Keratinocyte (primary cell): Measurements from ENCODE around the gene REX1BD. TPM values are rescaled to one million over a fixed set of nuclear protein-coding genes. Genes with fewer than 3 reads are reported as not detected.

Source experiments
- DNase-seq: peaks from one replicate; pipeline ENCODE4 v3.0.0-alpha.2; 2011; ENCODE audit warnings: low read depth, missing footprints, low spot score
- FAIRE-seq: peaks from 2 replicates; lab custom pipeline; 2011; peaks lifted over from hg19 to GRCh38; lab: Jason Lieb, UNC
- H2AFZ ChIP-seq: 2 replicates; pipeline ENCODE4 v1.6.0; 2012; ENCODE audit warnings: low read length, control low read depth, inconsistent platforms; ENCODE audit not compliant: control insufficient read depth
- H3K27ac ChIP-seq: 2 replicates; pipeline ENCODE4 v1.5.1; 2011; ENCODE audit warnings: low read length; ENCODE audit not compliant: control insufficient read depth, insufficient read depth
- H3K27me3 ChIP-seq: 3 replicates; pipeline ENCODE4 v1.6.0; 2011; ENCODE audit warnings: low read length; ENCODE audit not compliant: control insufficient read depth, insufficient read depth; ENCODE audit errors: extremely low read depth
- H3K36me3 ChIP-seq, 2 experiments: 2 replicates in 1 of 2; 3 replicates in 1 of 2; pipeline ENCODE4 v1.5.1; 2011; ENCODE audit warnings: low read length in 2 of 2, mild to moderate bottlenecking in 1 of 2; ENCODE audit not compliant: control insufficient read depth in 2 of 2, insufficient read depth in 2 of 2; ENCODE audit errors: extremely low read depth in 1 of 2
- H3K4me1 ChIP-seq: 3 replicates; pipeline ENCODE4 v1.5.1; 2011; ENCODE audit warnings: low read length; ENCODE audit not compliant: control insufficient read depth, insufficient read depth; ENCODE audit errors: extremely low read depth
- H3K4me2 ChIP-seq: 3 replicates; pipeline ENCODE4 v1.6.0; 2011; ENCODE audit warnings: low read depth, low read length; ENCODE audit not compliant: control insufficient read depth, insufficient read depth; ENCODE audit errors: extremely low read depth
- H3K4me3 ChIP-seq, 3 experiments: fragments of 200-600 bp in 1 of 3; sonication (generic) in 1 of 3; 2 replicates in 2 of 3; 3 replicates in 1 of 3; pipeline ENCODE4 v1.5.1; 2011 to 2016; ENCODE audit warnings: low read length in 3 of 3, mild to moderate bottlenecking in 3 of 3, control low read depth in 2 of 3, inconsistent platforms in 1 of 3, low read depth in 1 of 3, mixed read lengths in 1 of 3, mixed run types in 1 of 3, moderate library complexity in 1 of 3; ENCODE audit not compliant: control insufficient read depth in 2 of 3, insufficient read depth in 2 of 3; ENCODE audit errors: extremely low read depth in 1 of 3
- H3K79me2 ChIP-seq: 2 replicates; pipeline ENCODE4 v1.6.0; 2012; ENCODE audit warnings: low read length; ENCODE audit not compliant: control insufficient read depth, insufficient read depth
- H3K9ac ChIP-seq: 3 replicates; pipeline ENCODE4 v1.6.0; 2011; ENCODE audit warnings: low read length; ENCODE audit not compliant: control insufficient read depth, insufficient read depth; ENCODE audit errors: extremely low read depth
- H3K9me1 ChIP-seq: 3 replicates; pipeline ENCODE4 v1.6.0; 2011; ENCODE audit warnings: low read length; ENCODE audit not compliant: control insufficient read depth, insufficient read depth; ENCODE audit errors: extremely low read depth
- H3K9me3 ChIP-seq: 2 replicates; pipeline ENCODE4 v1.5.1; 2012; ENCODE audit warnings: low read depth, low read length; ENCODE audit not compliant: control insufficient read depth
- H4K20me1 ChIP-seq: 3 replicates; pipeline ENCODE4 v1.6.0; 2011; ENCODE audit warnings: low read length; ENCODE audit not compliant: control insufficient read depth, insufficient read depth; ENCODE audit errors: extremely low read depth
- CTCF ChIP-seq, 3 experiments: IDR thresholded peaks in 1 of 3; conservative IDR thresholded peaks in 1 of 3; optimal IDR thresholded peaks in 1 of 3; 2 replicates in 2 of 3; 3 replicates in 1 of 3; pipeline versions ENCODE3 to v1.5.1; 2011; ENCODE audit warnings: low read length in 3 of 3, mild to moderate bottlenecking in 3 of 3, moderate library complexity in 2 of 3, control low read depth in 1 of 3, inconsistent platforms in 1 of 3; ENCODE audit not compliant: insufficient read depth in 2 of 3; ENCODE audit errors: extremely low read depth in 1 of 3
- EZH2 ChIP-seq: IDR thresholded peaks from one replicate; pipeline ENCODE4 v1.6.1; 2012; ENCODE audit warnings: inconsistent platforms, mild to moderate bottlenecking, low read length, moderate library complexity
- dilution Hi-C: fragments of 300-500 bp; cut with MboI; formaldehyde crosslinking; loops from one replicate; pipeline ENCODE4 v1.7.0; 2020; ENCODE audit warnings: low sequenced_read_pairs; ENCODE audit not compliant: extremely low pct_ligation_motif_present
- polyA plus RNA-seq, 5 experiments: library from polyadenylated mRNA; depleted of rRNA in 3 of 5; stranded (reverse) in 3 of 5; stranded (forward) in 1 of 5; unstranded in 1 of 5; fragments of >200 nt; gene quantifications; 1 replicate in 1 of 5; 2 replicates in 3 of 5; 3 replicates in 1 of 5; pipeline versions ENCODE4 v1.2.1 to v1.2.3, GENCODE V29; 2011 to 2012; ENCODE audit warnings: missing spikeins in 2 of 5, low read depth in 1 of 5, low replicate concordance in 1 of 5

Gene REX1BD
- polyA plus RNA-seq, 1 donor (not counting 4 experiments of a cell fraction or from before 2014, with no cell fraction given) = 31.9 TPM

GRCh38 chr19:18608102-18608804, 19.7 kb downstream of the REX1BD start:
- H3K27ac ChIP-seq = no peak overlapping the region
- FAIRE-seq = no peak

GRCh38 chr19:18608805-18609716, 20.5 kb downstream of the REX1BD start:
- no peak for TF ChIP-seq CTCF (optimal IDR thresholded peaks at IDR 0.05 in 1 of 3, IDR thresholded peaks at IDR 0.05 in 1 of 3, conservative IDR thresholded peaks at IDR 0.05 in 1 of 3; ENCODE audit: extremely low read depth in 1 of 3, insufficient read depth in 2 of 3, low read length in 3 of 3)
- no peak for TF ChIP-seq EZH2
- Histone ChIP-seq H3K4me3 (no peak overlapping the region), H3K27ac (no peak overlapping the region), H3K9ac (no peak overlapping the region), H3K27me3 (peaks cover 86% of the 10 kb centered on the region), H3K9me3 (no peaks in the 10 kb centered on the region), H3K4me2 (no peak overlapping the region), H4K20me1 (no peaks in the 10 kb centered on the region), H3K4me1 (peaks cover 8% of the 10 kb centered on the region), H3K36me3 (no peaks in the 10 kb centered on the region), H3K9me1 (no peaks in the 10 kb centered on the region), H3K79me2 (no peaks in the 10 kb centered on the region), H2AFZ (no peak overlapping the region)
- DNase-seq (no peak), FAIRE-seq (no peak)
- dilution Hi-C loops = no loop called here

More at GRCh38 chr19:18608102-18608804, 19.7 kb downstream of the REX1BD start:
- no peaks in the 10 kb centered on the region for H3K36me3 ChIP-seq
- no peaks in the 10 kb centered on the region for H3K79me2 ChIP-seq
- H3K4me2 ChIP-seq = peak overlapping the region; percentile 77
- H4K20me1 ChIP-seq = no peaks in the 10 kb centered on the region
- H3K9me1 ChIP-seq = no peaks in the 10 kb centered on the region
- H3K9ac ChIP-seq = no peak overlapping the region
- no peaks in the 10 kb centered on the region for H3K9me3 ChIP-seq
- no peak for TF ChIP-seq CTCF (optimal IDR thresholded peaks at IDR 0.05 in 1 of 3, IDR thresholded peaks at IDR 0.05 in 1 of 3, conservative IDR thresholded peaks at IDR 0.05 in 1 of 3; ENCODE audit: extremely low read depth in 1 of 3, insufficient read depth in 2 of 3, low read length in 3 of 3)
- H2AFZ ChIP-seq = no peak overlapping the region
- no peak for DNase-seq
- H3K4me1 ChIP-seq = peaks cover 8% of the 10 kb centered on the region
- peaks cover 78% of the 10 kb centered on the region for H3K27me3 ChIP-seq
- no peak overlapping the region for H3K4me3 ChIP-seq
- dilution Hi-C loops = no loop called here
